ENCODE data around the gene ZNF563.
"Not testable (repeated sequence)": the region's sequence is repeated elsewhere in the genome, so short reads cannot be mapped to it uniquely, and the experiment has no call there.

DNA sequence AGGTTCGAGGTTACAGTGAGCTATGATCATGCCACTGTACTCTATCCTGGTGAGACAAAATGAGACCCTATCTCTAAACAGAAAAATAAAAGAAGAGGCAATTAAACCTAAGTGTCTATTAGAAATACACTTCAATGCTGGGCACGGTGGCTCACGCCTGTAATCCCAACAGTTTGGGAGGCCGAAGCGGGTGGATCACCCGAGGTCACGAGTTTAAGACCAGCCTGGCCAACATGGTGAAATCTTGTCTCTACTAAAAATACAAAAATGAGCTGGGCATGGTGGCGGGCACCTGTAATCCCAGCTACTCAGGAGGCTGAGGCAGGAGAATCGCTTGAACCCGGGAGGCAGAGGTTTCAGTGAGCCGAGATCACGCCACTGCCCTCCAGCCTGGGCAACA is 24.5 kb downstream of the ZNF563 start:
- not testable (repeated sequence) for TF ChIP-seq POLR2AphosphoS5, POLR2A (IDR thresholded peaks at IDR 0.05; ENCODE audit: low read depth, low read length)

Measured in GM12892 (cell line).